Measurements from ENCODE around the gene CRADD.

Gene CRADD

GRCh38 chr12:93813972-93814821 is 137.0 kb downstream of the CRADD start:
- no peak overlapping the region for H3K9ac ChIP-seq (ENCODE audit: low read depth in 1 of 2, low read length in 2 of 2)
- H3K36me3 ChIP-seq (ENCODE audit: control insufficient read depth in 2 of 2, insufficient read depth in 2 of 2, low read length in 2 of 2) = no peaks in the 10 kb centered on the region
- H3K27ac ChIP-seq (ENCODE audit: low read depth in 2 of 2, low read length in 2 of 2) = peak overlapping the region; percentile 48 to 59
- no peaks in the 10 kb centered on the region for H3K4me1 ChIP-seq (ENCODE audit: control insufficient read depth in 2 of 2, insufficient read depth in 2 of 2, low read length in 2 of 2)
- H3K27me3 ChIP-seq (ENCODE audit: control insufficient read depth in 2 of 2, insufficient read depth in 2 of 2, low read length in 2 of 2) = no peaks in the 10 kb centered on the region
- no peaks in the 10 kb centered on the region for H3K9me3 ChIP-seq (ENCODE audit: control insufficient read depth in 2 of 2, low read length in 2 of 2)
- H3K4me3 ChIP-seq (ENCODE audit: low read length in 2 of 2) = no peak overlapping the region

GRCh38 chr12:93818488-93819049 is 141.4 kb downstream of the CRADD start:
- Histone ChIP-seq H3K36me3 (ENCODE audit: control insufficient read depth in 2 of 2, insufficient read depth in 2 of 2, low read length in 2 of 2) (no peaks in the 10 kb centered on the region), H3K9ac (ENCODE audit: low read depth in 1 of 2, low read length in 2 of 2) (no peak overlapping the region), H3K27me3 (ENCODE audit: control insufficient read depth in 2 of 2, insufficient read depth in 2 of 2, low read length in 2 of 2) (no peaks in the 10 kb centered on the region), H3K4me1 (ENCODE audit: control insufficient read depth in 2 of 2, insufficient read depth in 2 of 2, low read length in 2 of 2) (no peaks in the 10 kb centered on the region), H3K4me3 (ENCODE audit: low read length in 2 of 2) (no peak overlapping the region), H3K9me3 (ENCODE audit: control insufficient read depth in 2 of 2, low read length in 2 of 2) (no peaks in the 10 kb centered on the region), H3K27ac (ENCODE audit: low read depth in 2 of 2, low read length in 2 of 2) (peak overlapping the region; percentile 25 to 38)

GRCh38 chr12:93819050-93819491 is 141.9 kb downstream of the CRADD start:
- no peaks in the 10 kb centered on the region for H3K36me3 ChIP-seq (ENCODE audit: control insufficient read depth in 2 of 2, insufficient read depth in 2 of 2, low read length in 2 of 2)
- no peaks in the 10 kb centered on the region for H3K9me3 ChIP-seq (ENCODE audit: control insufficient read depth in 2 of 2, low read length in 2 of 2)
- peak overlapping the region; percentile 41 for H3K27ac ChIP-seq (ENCODE audit: low read depth in 2 of 2, low read length in 2 of 2)
- no peak overlapping the region for H3K9ac ChIP-seq (ENCODE audit: low read depth in 1 of 2, low read length in 2 of 2)
- H3K27me3 ChIP-seq (ENCODE audit: control insufficient read depth in 2 of 2, insufficient read depth in 2 of 2, low read length in 2 of 2) = no peaks in the 10 kb centered on the region
- no peaks in the 10 kb centered on the region for H3K4me1 ChIP-seq (ENCODE audit: control insufficient read depth in 2 of 2, insufficient read depth in 2 of 2, low read length in 2 of 2)
- H3K4me3 ChIP-seq (ENCODE audit: low read length in 2 of 2) = no peak overlapping the region

- H3K4me3 ChIP-seq (ENCODE audit: low read length in 2 of 2) = no peak overlapping the region
- no peak overlapping the region for H3K9ac ChIP-seq (ENCODE audit: low read depth in 1 of 2, low read length in 2 of 2)
- no peaks in the 10 kb centered on the region for H3K36me3 ChIP-seq (ENCODE audit: control insufficient read depth in 2 of 2, insufficient read depth in 2 of 2, low read length in 2 of 2)
- H3K4me1 ChIP-seq (ENCODE audit: control insufficient read depth in 2 of 2, insufficient read depth in 2 of 2, low read length in 2 of 2) = no peaks in the 10 kb centered on the region
- H3K27ac ChIP-seq (ENCODE audit: low read depth in 2 of 2, low read length in 2 of 2) = no peak overlapping the region
- no peaks in the 10 kb centered on the region for H3K9me3 ChIP-seq (ENCODE audit: control insufficient read depth in 2 of 2, low read length in 2 of 2)
- H3K27me3 ChIP-seq (ENCODE audit: control insufficient read depth in 2 of 2, insufficient read depth in 2 of 2, low read length in 2 of 2) = no peaks in the 10 kb centered on the region
These were observed 146.6 kb downstream of the CRADD start for GRCh38 chr12:93823616-93824391.

- no peaks in the 10 kb centered on the region for H3K4me1 ChIP-seq (ENCODE audit: control insufficient read depth in 2 of 2, insufficient read depth in 2 of 2, low read length in 2 of 2)
- no peaks in the 10 kb centered on the region for H3K9me3 ChIP-seq (ENCODE audit: control insufficient read depth in 2 of 2, low read length in 2 of 2)
- H3K27me3 ChIP-seq (ENCODE audit: control insufficient read depth in 2 of 2, insufficient read depth in 2 of 2, low read length in 2 of 2) = no peaks in the 10 kb centered on the region
- H3K9ac ChIP-seq (ENCODE audit: low read depth in 1 of 2, low read length in 2 of 2) = no peak overlapping the region
- no peak overlapping the region for H3K4me3 ChIP-seq (ENCODE audit: low read length in 2 of 2)
- H3K36me3 ChIP-seq (ENCODE audit: control insufficient read depth in 2 of 2, insufficient read depth in 2 of 2, low read length in 2 of 2) = no peaks in the 10 kb centered on the region
- no peak overlapping the region for H3K27ac ChIP-seq (ENCODE audit: low read depth in 2 of 2, low read length in 2 of 2)
These were observed 147.6 kb downstream of the CRADD start for GRCh38 chr12:93824514-93825500.

- Histone ChIP-seq H3K9me3 (ENCODE audit: control insufficient read depth in 2 of 2, low read length in 2 of 2) (no peaks in the 10 kb centered on the region), H3K27ac (ENCODE audit: low read depth in 2 of 2, low read length in 2 of 2) (no peak overlapping the region), H3K36me3 (ENCODE audit: control insufficient read depth in 2 of 2, insufficient read depth in 2 of 2, low read length in 2 of 2) (no peaks in the 10 kb centered on the region), H3K4me3 (ENCODE audit: low read length in 2 of 2) (no peak overlapping the region), H3K9ac (ENCODE audit: low read depth in 1 of 2, low read length in 2 of 2) (no peak overlapping the region), H3K27me3 (ENCODE audit: control insufficient read depth in 2 of 2, insufficient read depth in 2 of 2, low read length in 2 of 2) (no peaks in the 10 kb centered on the region), H3K4me1 (ENCODE audit: control insufficient read depth in 2 of 2, insufficient read depth in 2 of 2, low read length in 2 of 2) (no peaks in the 10 kb centered on the region)
These were observed 148.3 kb downstream of the CRADD start for GRCh38 chr12:93825501-93825888.

GRCh38 chr12:93825931-93826555 is 148.9 kb downstream of the CRADD start:
- no peak overlapping the region for H3K9ac ChIP-seq (ENCODE audit: low read depth in 1 of 2, low read length in 2 of 2)
- no peaks in the 10 kb centered on the region for H3K36me3 ChIP-seq (ENCODE audit: control insufficient read depth in 2 of 2, insufficient read depth in 2 of 2, low read length in 2 of 2)
- no peaks in the 10 kb centered on the region for H3K4me1 ChIP-seq (ENCODE audit: control insufficient read depth in 2 of 2, insufficient read depth in 2 of 2, low read length in 2 of 2)
- H3K27me3 ChIP-seq (ENCODE audit: control insufficient read depth in 2 of 2, insufficient read depth in 2 of 2, low read length in 2 of 2) = no peaks in the 10 kb centered on the region
- no peaks in the 10 kb centered on the region for H3K9me3 ChIP-seq (ENCODE audit: control insufficient read depth in 2 of 2, low read length in 2 of 2)
- no peak overlapping the region for H3K27ac ChIP-seq (ENCODE audit: low read depth in 2 of 2, low read length in 2 of 2)
- no peak overlapping the region for H3K4me3 ChIP-seq (ENCODE audit: low read length in 2 of 2)

GRCh38 chr12:93827179-93827578 is 150.0 kb downstream of the CRADD start:
- H3K27ac ChIP-seq (ENCODE audit: low read depth in 2 of 2, low read length in 2 of 2) = no peak overlapping the region
- H3K9me3 ChIP-seq (ENCODE audit: control insufficient read depth in 2 of 2, low read length in 2 of 2) = no peaks in the 10 kb centered on the region
- no peaks in the 10 kb centered on the region for H3K4me1 ChIP-seq (ENCODE audit: control insufficient read depth in 2 of 2, insufficient read depth in 2 of 2, low read length in 2 of 2)

GRCh38 chr12:93827669-93828068 is 150.5 kb downstream of the CRADD start:
- Histone ChIP-seq H3K4me1 (ENCODE audit: control insufficient read depth in 2 of 2, insufficient read depth in 2 of 2, low read length in 2 of 2) (no peaks in the 10 kb centered on the region), H3K9ac (ENCODE audit: low read depth in 1 of 2, low read length in 2 of 2) (no peak overlapping the region), H3K27me3 (ENCODE audit: control insufficient read depth in 2 of 2, insufficient read depth in 2 of 2, low read length in 2 of 2) (no peaks in the 10 kb centered on the region), H3K4me3 (ENCODE audit: low read length in 2 of 2) (no peak overlapping the region), H3K36me3 (ENCODE audit: control insufficient read depth in 2 of 2, insufficient read depth in 2 of 2, low read length in 2 of 2) (no peaks in the 10 kb centered on the region), H3K9me3 (ENCODE audit: control insufficient read depth in 2 of 2, low read length in 2 of 2) (no peaks in the 10 kb centered on the region), H3K27ac (ENCODE audit: low read depth in 2 of 2, low read length in 2 of 2) (no peak overlapping the region)

More at GRCh38 chr12:93827179-93827578, 150.0 kb downstream of the CRADD start:
- no peak overlapping the region for H3K9ac ChIP-seq (ENCODE audit: low read depth in 1 of 2, low read length in 2 of 2)
- H3K27me3 ChIP-seq (ENCODE audit: control insufficient read depth in 2 of 2, insufficient read depth in 2 of 2, low read length in 2 of 2) = no peaks in the 10 kb centered on the region
- H3K36me3 ChIP-seq (ENCODE audit: control insufficient read depth in 2 of 2, insufficient read depth in 2 of 2, low read length in 2 of 2) = no peaks in the 10 kb centered on the region
- no peak overlapping the region for H3K4me3 ChIP-seq (ENCODE audit: low read length in 2 of 2)

All from mucosa of rectum (tissue), 2 donors.